NCI-H510A (cell line): ENCODE results near the gene MAST4.
"Not testable (repeated sequence)": the region's sequence is repeated elsewhere in the genome, so short reads cannot be mapped to it uniquely, and the experiment has no call there.

Experiments
- DNase-seq: peaks from one replicate; lab custom pipeline; 2025; lab: John Stamatoyannopoulos, UW

Gene MAST4

DNA sequence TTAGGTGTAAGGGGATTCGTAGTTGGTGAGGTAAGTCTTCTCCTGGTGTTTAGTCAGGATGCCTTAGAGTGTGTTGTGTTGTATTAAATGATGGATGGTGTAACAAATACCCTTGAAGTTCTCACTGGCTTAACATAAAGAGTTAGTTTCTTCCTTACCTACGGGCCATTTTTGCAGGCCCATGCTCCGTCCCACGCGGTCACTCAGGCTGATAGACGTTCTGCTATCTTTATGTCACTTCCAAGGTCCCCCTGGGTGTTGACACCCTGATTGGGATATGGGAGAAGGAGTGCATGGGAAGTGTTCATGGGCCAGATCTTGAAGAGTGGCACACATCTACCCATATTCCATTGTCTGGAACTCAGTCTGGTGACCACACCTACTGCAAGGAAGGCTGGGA lies 214.0 kb downstream of the MAST4 start:
- DNase-seq = no peak

DNA sequence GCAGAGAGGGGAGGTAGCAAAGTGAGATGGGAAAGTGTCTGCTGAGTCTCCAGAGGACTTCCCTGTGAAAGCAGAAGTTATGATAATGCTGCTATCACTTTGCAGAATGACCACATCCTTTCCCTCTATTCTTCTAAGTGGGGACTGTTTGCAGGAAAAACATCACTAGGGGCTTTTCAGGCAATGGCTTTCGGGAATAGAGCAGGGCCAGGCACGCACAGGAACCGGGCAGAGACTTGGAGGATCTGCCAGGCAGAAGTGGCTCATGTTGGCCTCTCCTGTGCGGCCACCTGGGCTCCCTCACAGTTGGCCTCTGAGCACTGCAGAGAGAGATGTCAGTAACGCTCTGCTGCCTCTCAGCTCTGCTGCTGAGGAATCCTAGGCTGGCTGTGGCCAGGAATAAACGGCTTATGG lies 214.7 kb downstream of the MAST4 start:
- no peak for DNase-seq

DNA sequence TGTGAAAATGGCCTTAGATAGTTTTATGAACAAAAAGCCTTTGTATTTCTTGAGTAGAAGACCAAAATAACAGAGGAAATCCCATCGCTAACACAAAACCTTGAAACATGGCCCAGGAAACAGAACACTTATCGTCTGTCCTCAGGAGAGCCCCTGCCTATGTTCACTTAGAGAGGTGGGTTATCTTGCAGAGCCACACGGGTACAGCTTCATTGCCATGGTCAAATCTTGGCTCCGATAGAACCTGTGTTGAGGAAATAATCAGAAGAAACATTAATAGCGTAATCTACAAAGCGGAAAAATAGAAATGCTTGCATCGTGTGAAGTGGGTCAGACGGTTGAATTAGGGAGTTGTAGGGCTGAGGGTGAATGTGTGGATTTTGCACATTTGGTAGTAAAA lies 216.1 kb downstream of the MAST4 start:
- no peak for DNase-seq

DNA sequence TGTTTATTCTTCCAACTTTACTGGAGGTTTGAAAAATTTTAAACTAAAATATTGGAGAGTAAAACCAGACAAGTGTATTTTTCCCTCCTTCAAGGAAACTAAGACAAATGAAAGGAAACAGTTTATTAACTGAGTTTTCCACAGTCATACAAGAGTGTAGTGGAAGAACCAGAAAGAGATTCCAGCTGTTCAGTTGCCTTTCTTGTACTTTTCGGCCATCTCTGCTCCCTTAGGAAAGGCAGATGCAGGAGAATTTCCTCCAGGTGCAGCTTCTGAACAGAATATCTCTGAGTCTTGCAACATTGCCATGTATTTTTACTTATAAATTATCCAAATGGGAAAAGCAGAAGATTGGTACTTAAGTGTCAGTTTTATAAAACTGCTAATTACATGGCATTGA lies 217.1 kb downstream of the MAST4 start:
- no peak for DNase-seq

DNA sequence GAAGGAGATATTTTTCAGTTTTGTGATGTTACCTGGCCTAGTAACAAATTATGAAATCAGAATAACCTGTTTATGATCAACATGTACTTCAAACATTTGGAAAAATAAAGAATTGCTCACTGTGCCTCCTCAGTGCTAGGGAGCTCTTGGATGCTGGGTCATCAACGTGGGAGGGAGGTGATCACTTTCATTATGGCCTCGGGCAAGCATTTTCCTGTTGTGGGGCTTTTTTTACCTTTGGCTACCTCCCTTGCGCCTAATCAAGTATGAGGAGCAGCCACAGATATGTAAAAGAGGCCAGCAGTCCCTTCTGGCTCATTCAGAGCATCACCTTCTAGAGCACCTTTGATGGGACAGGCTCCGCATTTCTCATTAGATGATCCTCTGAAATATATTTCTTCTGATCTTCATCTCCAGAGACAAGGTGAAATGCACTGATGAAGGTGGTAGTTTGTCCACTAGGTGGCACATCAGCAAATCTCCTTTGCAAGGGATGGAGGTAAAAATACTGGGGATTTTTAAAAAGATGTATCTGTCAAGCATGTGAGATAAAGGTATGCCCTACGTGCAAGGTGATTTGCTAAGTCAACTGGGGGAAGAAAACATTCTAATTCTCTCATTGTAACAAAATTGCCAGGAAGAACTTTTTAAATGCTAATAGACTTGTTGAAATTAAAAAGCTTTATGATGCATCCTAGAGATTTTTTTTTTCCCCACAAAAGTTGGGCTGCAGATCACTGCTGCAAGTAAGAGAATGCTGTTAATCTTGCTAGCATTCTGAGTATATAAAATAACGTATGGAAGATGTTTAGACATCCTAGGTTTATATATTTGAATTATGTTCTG lies 218.2 kb downstream of the MAST4 start:
- no peak for DNase-seq

DNA sequence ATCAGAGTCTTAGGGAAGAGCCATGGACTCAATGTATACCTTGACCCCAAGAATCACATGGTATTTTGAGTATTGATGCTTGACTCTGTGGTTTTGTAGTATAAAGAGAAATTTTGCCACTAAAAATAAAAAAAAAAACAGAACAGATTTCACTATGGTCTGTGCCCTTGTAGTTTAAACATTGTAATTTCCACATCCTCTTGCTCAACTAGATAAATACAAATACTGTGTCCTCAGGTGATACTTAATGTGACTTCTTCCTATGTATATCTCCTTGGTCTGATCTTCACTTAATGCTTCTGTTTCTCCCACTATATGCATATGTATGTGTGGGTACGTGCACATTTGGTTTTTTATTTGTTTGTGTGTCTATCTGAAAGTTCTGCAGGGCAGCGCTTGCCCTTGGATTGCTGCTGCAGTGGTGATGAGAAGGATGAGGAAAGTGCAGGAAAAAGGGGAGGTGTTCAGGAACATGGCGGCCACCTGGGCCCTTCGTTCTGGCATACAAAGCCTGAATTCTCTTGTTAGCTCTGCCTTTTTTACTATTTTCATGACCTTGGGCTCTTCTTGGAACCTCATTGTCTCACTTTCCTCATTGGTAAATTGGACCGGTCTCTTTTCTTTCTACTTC lies 222.2 kb downstream of the MAST4 start:
- no peak for DNase-seq

DNA sequence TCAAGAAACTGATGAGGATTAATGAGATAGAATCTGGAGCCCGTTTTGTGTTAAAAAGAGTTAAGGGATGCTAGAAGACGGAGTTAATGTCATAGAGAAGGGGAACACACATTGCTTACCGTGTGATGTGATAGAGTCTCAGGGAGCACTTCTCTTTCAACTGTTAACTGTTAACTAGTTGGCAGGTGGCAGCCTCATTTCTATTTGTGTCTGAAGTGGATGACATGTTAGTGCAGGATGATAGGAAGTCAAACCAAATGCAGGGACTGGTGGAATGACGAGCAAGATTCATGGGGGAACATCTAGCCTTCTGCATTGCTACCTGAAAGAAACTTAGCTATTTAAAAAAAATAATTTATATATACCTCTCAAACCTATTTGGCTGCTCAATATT lies 222.7 kb downstream of the MAST4 start:
- no peak for DNase-seq

DNA sequence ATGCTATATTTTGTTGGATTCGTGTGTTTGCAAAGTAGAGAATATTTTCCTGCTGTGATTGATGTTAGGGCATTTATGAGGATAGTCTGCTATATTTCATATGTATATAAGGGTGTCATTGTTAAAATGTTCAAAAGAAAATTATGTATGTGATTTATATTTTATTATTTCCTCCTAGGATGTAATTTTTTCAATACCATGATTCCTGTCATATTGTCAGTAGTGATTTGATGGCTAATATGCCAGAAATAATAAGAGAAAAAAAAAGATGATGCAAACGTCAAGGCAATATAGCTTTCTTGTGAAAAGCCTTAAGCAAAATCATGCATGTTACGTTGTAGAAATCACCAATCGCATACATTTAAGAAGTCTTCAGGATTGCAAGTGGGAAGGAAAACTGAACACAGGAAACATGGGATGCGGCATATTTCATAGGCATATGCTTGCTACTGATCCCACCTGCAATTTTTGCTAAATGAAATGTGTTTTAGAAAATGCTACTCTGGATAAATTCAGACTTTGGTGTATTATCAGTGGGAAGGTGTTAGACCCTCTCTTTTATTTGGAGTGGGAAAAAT lies 224.5 kb downstream of the MAST4 start:
- DNase-seq = no peak

DNA sequence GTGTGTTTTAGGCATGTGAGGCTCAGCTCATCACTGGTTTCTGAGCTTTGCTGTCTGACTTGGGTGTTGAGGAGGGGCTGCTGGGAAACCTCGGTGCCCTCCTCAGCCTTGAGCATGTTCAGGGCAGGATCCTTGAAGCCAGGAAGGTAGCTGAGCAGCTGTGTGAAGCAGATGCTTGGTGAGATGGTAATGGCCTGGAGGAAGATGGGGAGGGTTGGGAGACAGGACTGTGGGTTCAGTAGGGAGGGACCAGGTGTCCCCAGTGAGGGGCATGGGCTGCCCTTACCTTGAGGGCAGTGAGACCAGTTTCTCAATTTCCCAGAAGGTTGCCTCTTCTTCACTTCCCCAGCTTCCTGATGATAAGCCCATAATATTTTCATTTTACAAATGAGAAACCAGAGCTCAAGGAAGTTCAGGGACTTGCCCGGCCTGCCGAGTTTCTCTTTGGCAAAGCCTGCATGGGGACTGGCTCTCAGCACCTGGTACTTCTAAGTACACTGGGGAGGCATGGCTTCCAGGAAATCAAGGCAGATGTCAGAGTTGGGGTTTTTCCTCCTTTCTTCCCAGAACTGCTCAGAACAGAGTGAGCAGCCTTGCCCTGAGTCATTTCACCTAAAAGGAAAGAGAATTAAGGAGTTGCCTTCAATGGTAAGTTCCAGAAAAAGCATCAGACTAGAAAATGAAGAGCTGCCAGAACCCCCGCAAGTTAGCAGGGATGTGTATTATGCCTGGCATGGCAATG lies 225.7 kb downstream of the MAST4 start:
- no peak for DNase-seq

DNA sequence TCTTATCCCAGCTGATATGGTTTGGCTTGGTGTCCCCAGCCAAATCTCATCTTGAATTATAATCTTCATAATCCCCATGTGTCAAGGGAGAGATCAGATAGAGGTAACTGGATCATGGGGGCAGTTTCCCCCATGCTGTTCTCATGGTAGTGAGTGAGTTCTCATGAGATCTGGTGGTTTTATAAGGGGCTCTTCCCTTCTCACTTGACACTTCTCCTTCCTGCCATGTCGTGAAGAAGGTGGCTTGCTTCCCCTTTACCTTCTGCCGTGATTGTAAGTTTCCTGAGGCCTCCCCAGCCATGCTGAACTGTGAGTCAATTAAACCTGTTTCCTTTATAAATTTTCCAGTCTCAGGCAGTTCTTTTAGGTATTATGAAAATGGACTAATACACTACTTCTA lies 226.7 kb downstream of the MAST4 start:
- not testable (repeated sequence) for DNase-seq

DNA sequence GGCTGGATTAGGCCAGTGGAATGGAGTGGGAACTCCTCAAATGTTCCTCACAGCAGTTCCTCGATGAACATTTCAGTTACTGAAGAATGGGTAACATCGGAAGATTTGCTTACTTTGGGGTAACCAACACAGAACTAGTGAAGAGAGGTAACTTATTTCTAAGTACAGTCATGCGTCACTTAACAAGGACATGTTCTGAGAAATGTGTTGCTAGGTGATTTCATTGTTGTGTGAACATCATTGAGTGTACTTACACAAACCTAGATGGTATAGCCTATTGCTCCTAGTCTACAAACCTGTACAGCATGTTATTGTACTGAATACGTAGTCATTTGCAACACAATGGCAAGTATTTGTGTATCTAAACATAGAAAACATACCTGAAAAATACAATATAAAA lies 228.3 kb downstream of the MAST4 start:
- DNase-seq = no peak

DNA sequence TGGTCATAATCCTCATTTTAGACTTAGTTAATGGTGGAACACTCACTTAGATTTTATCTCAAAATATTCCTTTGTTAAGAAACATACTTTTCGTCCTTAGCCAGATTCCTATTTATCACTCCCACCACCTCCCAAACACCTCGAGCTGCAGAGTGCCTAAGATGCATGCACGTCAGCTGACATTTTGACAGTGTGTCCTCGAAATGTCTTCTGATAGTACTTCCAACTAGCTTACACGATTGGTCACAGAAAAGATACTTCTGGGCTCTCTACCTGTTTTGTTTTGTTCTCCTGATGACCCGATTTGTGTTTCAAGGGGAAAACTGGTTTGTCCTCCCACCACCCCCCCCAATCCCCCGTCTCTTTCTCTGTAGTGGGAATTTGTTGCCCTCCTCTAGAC lies 230.1 kb downstream of the MAST4 start:
- DNase-seq = no peak

DNA sequence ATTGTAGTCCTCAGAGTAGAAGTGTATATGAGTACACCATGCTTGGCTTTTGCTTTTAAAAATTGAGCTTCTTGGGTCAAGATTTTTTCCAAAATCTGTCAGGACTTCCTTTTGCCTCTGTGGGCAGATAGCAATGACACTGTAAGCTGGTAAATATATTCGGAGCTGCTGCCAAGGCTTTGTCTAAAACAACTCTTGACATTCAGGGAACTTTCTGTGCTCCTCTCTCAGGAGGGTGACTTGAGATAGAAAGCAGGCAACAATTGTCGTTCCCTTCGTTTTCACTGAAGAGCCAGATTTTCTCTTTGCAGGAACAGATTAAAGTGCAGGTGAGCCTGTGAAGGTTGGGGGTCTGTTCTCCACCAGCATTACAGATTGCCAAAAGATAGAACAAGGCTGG lies 230.5 kb downstream of the MAST4 start:
- DNase-seq = no peak

DNA sequence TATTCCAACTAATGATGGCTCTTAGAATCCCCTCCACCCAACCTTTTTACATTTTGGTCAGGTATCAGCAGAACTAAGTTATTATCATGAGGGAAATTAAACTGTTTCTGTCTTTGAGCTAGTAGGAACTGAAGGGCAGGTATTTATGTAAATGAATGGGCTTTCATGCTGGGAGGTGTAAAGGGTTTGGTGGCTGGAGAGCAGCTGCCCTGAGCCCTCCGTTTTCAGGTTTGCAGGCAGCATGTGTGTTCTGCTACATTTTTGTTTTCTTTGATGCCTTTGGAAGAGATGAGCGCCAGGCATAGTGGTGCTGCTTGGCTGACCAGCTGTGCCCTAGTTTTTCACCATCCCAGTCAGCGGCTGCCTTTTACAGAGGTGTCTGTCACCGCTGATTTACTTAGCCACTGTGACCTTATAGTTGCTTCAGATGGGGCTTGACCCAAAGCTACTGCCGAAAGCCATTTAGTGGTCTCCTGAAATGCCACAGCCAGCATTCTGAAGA lies 231.9 kb downstream of the MAST4 start:
- no peak for DNase-seq

DNA sequence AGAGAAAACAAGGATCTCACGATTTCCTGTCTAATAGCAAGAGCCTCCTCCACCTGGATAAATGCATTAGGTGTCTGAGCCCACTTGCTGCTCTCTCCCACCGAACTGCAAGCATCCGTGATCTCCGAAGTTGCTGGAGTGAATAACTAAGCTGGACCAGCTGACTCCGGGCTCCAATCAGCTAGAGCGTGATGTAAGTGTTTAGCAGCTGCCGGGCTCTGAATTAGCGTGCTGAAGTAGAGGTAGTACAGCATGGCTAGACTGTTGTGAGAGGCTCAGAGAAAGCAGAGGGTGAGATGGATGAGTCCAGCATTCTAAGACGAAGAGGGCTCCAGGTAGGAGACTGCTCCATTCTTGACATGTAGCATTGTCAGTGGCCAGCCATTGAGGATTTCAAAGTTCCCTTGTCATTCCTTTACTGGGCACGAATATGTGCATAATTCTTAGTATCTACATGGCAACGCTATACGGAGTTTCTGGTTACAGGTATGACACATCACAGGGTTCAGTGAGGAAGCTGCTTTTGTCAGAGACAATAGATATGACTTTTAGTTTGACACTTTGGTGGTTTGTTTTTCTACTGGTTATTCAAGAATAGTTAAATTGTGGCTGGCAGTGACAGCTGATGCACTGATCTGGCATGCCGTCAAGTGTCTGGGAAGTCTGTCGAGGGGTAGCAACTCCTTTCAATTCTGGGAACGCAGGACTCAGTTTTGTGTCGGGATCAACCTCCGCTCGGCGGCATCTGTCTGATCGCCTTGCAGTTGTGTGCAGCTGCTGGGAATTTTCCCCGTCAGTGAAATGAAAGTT lies 232.6 kb downstream of the MAST4 start:
- DNase-seq = peak; percentile 44

DNA sequence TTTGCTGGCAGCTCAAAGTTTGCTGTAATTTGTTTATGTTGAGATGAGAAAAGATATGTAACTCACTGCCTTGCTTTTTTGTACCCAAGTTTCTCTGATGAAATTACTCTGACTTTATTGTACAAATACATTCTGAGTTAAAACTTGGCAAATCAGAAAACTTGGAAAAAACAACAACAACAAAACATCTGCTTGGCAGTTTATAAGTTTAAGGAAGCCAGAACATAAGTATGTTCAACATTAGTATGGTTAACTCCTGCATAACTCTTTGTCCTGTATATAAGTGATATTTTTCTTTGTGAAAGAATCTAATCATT lies 233.1 kb downstream of the MAST4 start:
- no peak for DNase-seq

DNA sequence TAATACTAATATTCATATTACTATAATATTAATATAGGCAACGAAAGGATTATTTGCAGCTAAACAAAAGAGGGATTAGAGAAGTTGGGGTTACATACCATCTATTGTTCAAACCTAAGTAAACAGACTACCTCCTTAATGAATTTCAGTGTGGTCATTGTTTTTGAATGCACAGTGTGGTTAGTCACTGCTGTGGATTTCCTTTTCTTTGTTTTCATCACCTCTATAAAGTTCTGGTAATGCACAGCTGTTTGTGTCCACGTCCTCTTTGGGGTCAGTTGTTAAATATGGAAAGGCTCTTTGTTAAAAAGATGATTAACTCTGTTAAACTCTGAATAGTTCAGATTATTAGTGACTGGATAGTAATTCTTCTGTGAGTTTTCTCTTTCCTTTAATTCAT lies 233.6 kb downstream of the MAST4 start:
- DNase-seq = no peak

DNA sequence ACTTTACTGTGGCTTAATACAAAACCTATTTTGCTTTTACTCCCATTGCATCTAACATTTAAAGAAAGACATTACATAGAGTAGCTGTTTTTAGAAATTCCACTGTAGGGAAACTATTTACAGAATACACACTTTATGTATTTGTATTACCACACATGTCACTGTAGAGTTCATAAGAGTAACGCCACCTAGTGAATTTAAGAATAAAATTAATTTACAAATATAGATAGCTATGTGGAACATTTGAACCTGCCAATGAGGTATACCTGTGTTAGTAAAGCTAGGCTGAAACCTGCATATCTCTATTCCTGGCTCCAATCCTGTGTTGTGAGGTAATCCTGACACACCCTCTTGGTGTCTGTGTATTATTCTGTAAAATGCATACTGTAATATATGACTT lies 234.4 kb downstream of the MAST4 start:
- DNase-seq = no peak

DNA sequence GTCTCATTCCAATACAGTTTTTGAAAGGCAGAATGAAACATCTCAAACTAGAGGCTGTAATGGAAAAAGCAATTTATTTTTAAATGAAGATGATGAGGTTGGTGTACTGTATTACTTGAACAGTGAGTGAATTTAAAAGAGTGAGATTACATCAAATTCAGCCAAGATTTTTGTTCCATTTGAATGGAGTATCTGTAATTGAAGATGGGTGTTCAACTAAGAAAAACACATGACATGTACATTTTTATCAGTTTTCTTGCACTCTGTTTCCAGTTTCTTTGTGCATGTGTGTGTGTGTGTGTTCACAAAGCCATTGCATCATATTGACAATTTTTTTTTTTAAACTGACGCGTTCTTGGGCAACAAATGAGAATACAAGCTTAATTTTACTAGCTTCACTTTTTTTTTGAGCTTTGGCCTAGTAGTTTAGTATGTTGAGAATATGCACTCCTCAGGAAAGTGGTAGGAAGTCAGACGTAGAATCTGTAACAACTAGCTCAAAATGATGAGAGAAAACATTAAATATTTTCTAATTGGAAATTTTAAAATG lies 243.5 kb downstream of the MAST4 start:
- DNase-seq = no peak

DNA sequence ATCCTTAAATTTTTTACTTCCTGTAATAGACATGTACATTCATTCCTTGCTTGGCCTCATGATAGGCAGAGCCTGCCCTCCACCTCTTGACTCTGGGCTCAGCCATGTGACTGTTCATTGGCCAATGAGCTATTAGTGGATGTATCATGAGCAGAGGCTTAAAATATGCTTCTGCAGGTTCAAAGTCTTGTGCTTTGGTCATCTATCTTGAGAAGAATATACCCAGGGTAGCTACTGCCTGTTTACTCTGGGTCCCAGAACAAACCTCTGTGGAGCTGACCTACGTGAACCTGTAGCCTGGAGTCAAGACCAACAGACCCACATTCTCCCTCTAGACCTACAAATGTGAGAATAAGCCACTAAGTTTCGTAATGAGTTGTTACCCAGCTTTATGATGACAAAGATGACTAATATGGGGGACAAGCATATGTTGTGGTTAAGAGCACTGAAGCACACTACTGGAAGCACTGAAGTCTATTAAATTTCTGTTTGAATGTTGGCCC lies 244.4 kb downstream of the MAST4 start:
- no peak for DNase-seq

DNA sequence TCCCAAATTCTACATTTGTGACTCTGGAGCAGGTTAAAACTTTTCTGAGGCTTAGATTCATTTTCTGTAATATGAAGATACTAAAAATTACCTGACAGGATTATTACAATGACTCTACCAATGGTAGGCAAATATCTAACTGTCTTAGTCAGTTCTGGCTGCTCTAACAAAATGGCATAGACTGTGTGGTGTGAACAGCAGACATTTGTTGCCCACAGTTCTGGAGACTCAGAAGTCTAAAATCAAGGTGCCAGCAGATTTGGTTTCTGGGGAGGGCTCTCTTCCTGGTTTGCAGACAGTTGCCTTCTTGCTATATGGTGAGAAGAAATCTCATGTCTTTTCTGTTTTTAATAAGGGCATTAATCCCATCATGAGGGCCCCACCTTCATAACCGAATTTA lies 245.1 kb downstream of the MAST4 start:
- DNase-seq = no peak
